Inflammatory macrophage treated with lipopolysaccharide for 1 hour (primary cell): ENCODE data around the gene TUBB3.
"Not testable (repeated sequence)": the region's sequence is repeated elsewhere in the genome, so short reads cannot be mapped to it uniquely, and the experiment has no call there.

ENCODE experiments used
- DNase-seq, 2 donors: peaks; one replicate each; pipeline ENCODE4 v3.0.0-alpha.2; 2020 to 2022

The TUBB3 gene

GRCh38 chr16:89946515-89946914 is 23.4 kb downstream of the TUBB3 start:
- DNase-seq = no peak

- no peak for DNase-seq
These were observed 26.1 kb downstream of the TUBB3 start for GRCh38 chr16:89949121-89949742.

- no peak for DNase-seq
These were observed 26.6 kb downstream of the TUBB3 start for GRCh38 chr16:89949756-89950155.

GRCh38 chr16:89951509-89951908 is 28.4 kb downstream of the TUBB3 start:
- DNase-seq = no peak

- no peak for DNase-seq
These were observed 28.9 kb downstream of the TUBB3 start for GRCh38 chr16:89952049-89952448.

GRCh38 chr16:89952551-89952950 is 29.4 kb downstream of the TUBB3 start:
- no peak for DNase-seq

GRCh38 chr16:89953671-89954406 is 30.7 kb downstream of the TUBB3 start:
- no peak for DNase-seq

- DNase-seq = no peak
These were observed 31.3 kb downstream of the TUBB3 start for GRCh38 chr16:89954462-89954861.

GRCh38 chr16:89955001-89955685 is 32.0 kb downstream of the TUBB3 start:
- no peak for DNase-seq

- DNase-seq = peak; percentile 68 to 78
These were observed 33.5 kb downstream of the TUBB3 start for GRCh38 chr16:89956505-89957215.

GRCh38 chr16:89957216-89957785 is 34.2 kb downstream of the TUBB3 start:
- DNase-seq = no peak

GRCh38 chr16:89958068-89958467 is 34.9 kb downstream of the TUBB3 start:
- DNase-seq = peak; percentile 86 to 89

GRCh38 chr16:89958596-89958995 is 35.5 kb downstream of the TUBB3 start:
- DNase-seq = no peak

- no peak for DNase-seq
These were observed 37.8 kb downstream of the TUBB3 start for GRCh38 chr16:89960966-89961365.

- DNase-seq = no peak
These were observed 38.8 kb downstream of the TUBB3 start for GRCh38 chr16:89961920-89962319.

- no peak for DNase-seq
These were observed 39.8 kb downstream of the TUBB3 start for GRCh38 chr16:89962754-89963498.

- no peak for DNase-seq
These were observed 41.1 kb downstream of the TUBB3 start for GRCh38 chr16:89964201-89964600.

- DNase-seq = no peak
These were observed 42.5 kb downstream of the TUBB3 start for GRCh38 chr16:89965447-89966225.

- no peak for DNase-seq
These were observed 43.6 kb downstream of the TUBB3 start for GRCh38 chr16:89966756-89967155.

- peak; percentile 69 to 84 for DNase-seq
These were observed 44.3 kb downstream of the TUBB3 start for GRCh38 chr16:89967436-89967835.

GRCh38 chr16:89968074-89968473 is 44.9 kb downstream of the TUBB3 start:
- DNase-seq = not testable (repeated sequence)
